HG02610 (cell line): ENCODE data around the gene ABCB7.
"Not testable (repeated sequence)": the region's sequence is repeated elsewhere in the genome, so short reads cannot be mapped to it uniquely, and the experiment has no call there.

ENCODE experiments used
- ATAC-seq: cut with Tn5 transposase; IDR thresholded peaks from one replicate; pipeline ENCODE4 v1.9.1; 2021; ENCODE audit warnings: mild to moderate bottlenecking, moderate library complexity; ENCODE audit not compliant: unreplicated experiment

ABCB7 gene

DNA sequence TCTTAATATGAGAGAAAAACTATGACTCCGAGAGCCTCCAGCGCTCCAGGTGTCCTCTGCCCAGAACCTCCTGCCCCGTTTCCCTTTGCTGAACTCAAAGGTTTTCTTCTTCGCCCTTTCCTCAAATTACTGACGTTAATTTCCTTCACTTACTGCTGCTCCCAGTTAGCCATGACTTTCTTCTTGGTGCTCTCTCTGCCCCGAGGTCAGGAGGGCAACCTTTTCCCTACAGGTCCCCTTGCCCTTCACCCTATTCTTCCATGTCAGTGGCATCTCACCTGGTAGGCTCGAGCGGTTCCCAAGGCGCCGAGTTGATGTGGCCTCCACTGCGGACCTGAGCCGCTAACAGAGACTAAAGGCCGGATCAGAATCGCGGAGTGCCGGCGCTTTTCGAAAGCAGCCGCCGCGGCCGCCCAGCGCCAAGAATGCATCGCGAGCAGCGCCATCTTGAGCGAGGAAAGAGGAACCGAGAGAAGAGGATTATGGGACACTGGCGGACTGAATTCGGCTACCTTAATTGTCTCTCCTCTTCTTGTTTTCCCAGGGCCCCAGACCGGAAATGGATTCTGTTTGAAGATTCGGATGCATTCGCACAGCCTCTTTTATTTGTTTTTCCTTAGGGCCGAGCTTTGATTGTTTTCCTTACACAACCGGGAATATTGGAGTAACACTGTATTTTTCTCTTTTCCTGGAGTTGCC is at the start of gene ABCB7:
TSS of gene ABCB7 (minus strand) at position 457 of the 699 bp plus-strand sequence. CDS start at position 446, 11 bp downstream.
- peak; percentile 91 for ATAC-seq

DNA sequence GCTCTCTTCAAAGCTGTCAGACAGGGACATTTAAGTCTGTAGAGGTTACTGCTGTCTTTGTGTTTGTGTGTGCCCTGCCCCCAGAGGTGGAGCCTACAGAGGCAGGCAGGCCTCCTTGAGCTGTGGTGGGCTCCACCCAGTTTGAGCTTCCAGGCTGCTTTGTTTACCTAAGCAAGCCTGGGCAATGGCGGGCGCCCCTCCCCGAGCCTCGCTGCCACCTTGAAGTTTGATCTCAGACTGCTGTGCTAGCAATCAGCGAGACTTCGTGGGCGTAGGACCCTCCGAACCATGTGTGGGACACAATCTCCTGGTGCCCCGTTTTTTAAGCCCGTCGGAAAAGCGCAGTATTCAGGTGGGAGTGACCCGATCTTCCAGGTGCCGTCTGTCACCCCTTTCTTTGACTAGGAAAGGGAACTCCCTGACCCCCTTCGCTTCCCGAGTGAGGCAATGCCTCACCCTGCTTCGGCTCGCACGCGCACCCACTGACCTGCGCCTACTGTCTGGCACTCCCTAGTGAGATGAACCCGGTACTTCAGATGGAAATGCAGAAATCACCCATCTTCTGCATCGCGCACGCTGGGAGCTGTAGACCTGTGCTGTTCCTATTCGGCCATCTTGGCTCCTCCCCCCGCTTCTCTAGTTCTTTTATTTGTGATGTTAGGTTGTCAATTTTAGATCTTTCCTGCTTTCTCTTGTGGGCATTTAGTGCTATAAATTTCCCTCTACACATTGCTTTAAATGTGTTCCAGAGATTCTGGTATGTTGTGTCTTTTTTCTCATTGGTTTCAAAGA is 32.5 kb upstream of the ABCB7 start:
- not testable (repeated sequence) for ATAC-seq

DNA sequence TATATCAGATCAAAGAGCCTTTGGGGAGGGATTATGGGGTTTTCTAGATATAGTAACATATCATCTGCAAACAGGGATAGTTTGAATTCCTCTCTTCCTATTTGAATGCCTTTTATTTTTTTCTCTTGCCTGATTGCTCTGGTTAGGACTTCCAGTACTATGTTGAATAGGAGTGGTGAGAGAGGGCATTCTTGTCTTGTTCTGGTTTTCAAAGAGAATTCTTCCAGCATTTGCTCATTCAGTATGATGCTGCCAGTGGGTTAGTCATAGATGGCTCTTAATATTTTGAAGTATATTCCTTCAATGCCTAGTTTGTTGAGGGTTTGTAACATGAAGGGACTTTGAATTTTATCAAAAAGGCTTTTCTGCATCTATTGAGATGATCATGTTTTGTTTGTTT is 25.6 kb upstream of the ABCB7 start:
- no peak for ATAC-seq

DNA sequence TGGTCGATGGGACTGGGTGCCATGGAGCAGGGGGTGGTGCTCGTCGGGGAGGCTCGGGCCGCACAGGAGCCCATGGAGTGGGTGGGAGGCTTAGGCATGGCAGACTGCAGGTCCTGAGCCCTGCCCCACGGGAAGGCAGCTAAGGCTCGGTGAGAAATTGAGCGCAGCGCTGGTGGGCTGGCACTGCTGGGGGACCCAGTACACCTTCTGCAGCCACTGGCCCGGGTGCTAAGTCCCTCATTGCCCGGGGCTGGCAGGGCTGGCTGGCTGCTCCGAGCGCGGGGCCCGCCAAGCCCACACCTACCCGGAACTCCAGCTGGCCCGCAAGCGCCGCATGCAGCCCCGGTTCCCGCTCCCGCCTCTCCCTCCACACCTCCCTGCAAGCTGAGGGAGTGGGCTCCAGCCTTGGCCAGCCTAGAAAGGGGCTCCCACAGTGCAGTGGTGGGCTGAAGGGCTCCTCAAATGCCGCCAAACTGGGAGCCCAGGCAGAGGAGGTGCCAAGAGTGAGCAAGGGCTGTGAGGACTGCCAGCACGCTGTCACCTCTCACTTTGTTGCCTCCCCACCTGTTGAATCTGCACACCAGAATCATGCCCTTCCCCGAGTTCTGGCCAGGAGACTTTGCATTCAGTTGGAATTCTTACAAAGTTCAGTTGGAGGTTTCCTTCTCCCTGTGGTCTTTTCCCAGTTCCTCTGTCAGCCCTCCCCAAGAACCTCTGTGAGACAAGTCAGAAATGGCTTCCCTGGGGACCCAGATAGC is 23.6 kb upstream of the ABCB7 start:
- ATAC-seq = not testable (repeated sequence)

DNA sequence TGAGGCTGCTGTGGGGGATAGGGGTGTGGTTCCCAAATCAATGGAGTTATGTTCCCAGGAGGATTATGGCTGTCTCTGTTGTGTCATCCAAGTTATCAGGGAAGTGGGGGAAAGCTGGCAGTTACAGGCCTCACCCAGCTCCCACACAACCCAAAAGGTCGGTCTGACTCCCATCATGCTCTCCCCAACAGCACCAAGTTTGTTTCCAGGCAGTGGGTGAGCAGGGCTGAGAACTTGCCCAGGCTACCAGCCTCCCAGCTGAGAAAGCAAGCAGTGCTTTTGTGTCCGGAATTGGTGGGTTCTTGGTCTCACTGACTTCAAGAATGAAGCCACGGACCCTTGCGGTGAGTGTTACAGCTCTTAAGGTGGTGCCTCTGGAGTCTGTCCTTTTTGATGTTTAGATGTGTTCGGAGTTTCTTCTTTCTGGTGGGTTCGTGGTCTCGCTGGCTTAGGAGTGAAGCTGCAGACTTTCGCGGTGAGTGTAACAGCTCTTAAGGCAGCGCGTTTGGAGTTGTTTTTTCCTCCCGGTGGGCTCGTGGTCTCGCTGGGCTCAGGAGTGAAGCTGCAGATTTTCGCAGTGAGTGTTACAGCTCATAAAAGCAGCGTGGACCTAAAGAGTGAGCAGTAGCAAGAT is 16.3 kb upstream of the ABCB7 start:
- ATAC-seq = not testable (repeated sequence)

DNA sequence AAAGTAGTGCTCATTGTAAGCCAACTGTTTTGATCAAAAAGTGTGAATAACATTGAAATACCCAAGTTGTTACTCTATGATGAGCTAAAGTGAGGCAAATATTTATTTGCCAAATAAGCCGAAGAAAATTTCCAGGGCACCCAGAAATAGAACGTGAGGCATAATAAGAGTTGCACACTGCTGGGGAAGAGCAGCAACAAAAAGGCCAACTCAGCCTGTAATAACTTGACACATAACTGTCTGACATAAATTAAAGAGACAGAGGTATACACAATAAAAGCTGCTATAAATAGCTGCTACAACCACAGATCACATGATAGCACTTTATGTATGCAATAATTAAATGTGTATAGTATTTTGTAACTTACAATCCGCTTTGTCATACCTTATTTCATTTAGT is 2.0 kb upstream of the ABCB7 start:
- no peak for ATAC-seq

DNA sequence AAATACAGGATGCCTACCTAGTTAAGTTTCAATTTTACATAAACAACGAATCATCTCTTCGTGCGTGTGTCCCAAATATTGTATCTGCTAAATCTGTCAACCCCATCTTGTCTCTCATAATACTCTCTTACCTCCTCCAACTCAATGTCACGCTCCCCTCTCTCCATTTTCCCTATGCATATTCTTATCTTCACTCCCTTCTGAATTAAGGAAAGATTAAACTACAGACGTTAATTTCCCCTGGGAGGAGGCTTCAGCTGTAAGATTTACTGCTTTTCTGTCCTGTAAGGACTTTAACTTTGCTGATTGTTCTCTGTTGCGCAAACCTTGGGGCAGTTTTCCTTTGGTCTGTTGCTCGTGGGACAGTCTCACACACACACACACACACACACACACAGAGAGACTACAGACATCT is 455 bp upstream of the ABCB7 start:
- peak; percentile 25 for ATAC-seq

DNA sequence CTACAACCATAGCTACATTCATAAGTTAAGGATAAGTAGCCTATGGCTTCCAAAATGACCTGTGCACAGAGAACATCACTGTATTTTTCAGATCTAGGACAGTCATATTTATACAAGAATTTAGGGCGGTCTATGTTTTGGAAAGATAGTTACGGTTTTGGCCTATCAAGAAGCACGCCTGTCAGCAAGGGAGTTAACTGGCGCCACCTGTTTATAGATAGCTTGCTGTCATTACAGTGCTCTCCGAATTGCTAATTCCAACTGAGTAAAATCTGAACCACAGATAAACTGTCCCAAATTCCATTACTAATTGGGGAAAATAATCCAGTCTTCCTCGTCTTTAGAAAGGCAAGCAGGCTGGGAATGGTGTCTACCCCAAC is 646 bp downstream of the ABCB7 start:
- peak; percentile 62 for ATAC-seq

DNA sequence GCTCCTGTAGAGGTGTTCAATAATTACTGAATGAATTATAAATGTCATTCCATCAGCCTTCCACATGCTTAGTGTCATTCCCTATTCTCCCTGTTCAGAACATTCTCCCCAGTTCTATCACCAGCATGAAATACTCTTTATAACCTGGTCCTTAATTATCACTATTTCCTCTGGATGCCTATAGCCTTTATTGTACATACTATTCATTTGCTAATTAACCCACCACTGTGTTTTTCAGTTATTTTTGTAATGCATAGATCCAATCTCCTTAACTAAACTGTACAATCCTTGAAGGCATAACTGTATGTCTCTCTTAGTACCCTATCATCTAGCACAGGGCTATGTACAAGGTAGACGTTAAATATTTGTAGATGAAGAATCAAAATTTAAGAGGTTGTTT is 1.2 kb downstream of the ABCB7 start:
- ATAC-seq = no peak

DNA sequence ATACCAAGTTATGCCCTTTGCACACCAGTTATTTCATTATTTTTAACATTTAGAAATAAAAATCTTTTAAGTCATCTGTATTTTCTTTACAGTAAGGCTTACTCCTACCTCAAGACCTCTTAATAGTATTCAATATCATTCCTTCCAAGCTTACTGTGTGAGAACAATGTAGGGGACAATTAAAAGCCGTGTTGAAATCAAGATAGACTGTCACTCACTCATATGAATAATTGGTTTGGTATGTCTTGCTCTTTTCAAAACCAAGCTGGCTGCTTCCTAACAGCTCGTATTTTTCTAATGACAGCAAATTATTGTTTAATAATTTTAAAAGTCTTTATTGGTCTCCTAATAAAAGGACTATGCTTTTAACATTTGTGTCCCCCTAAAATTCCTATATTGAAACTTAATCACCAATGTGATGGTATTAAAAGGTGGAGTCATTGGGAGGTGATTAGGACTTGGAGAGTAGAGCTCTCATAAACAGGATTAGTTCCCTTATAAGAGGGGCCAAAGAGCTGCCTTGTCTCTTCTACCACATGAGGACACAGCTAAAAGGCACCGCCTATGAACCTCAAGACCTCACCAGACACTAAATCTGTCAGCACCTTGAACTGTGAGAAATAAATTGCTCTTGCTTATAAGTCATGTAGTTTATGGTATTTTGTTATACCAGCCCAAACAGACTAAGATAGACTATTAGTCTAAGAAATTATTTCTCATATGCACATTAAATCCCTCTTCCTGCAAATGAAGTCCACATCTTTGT is 4.1 kb downstream of the ABCB7 start:
- no peak for ATAC-seq

DNA sequence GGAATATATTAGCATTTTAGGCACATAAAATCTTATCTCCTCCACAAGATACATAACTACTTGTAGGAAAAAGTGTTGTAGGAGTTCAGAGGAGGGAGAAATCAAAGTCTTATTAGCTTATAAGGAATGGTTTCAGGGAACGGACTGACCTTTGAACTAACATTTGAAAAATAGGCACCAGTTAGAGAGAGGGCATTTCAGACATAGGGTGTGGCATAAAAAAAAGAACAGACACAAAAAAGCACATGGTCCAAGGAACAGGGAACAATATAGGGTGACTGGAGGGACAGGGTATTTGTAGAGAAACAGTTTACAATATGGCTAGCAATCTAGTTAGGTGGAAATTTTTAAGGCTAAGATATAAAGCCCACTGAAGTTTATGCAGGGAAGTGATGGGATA is 6.4 kb downstream of the ABCB7 start:
- ATAC-seq = no peak

DNA sequence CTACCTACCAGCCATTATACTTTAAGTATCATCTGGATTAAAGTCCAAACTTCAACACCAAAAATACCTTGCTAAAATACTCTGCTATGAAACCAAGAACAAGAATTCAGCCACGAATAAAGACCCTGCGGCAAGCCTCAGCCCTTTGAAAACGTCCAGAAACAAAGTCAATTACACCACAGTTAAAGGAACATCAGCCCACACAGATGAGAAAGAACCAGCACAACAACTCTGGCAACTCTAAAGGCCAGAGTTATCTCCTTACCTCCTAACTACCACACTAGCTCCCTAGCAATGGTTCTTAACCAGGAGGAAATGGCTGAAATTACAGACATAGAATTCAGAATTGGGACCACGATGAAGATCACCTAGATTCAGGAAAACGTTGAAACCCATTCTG is 23.4 kb downstream of the ABCB7 start:
- ATAC-seq = no peak

DNA sequence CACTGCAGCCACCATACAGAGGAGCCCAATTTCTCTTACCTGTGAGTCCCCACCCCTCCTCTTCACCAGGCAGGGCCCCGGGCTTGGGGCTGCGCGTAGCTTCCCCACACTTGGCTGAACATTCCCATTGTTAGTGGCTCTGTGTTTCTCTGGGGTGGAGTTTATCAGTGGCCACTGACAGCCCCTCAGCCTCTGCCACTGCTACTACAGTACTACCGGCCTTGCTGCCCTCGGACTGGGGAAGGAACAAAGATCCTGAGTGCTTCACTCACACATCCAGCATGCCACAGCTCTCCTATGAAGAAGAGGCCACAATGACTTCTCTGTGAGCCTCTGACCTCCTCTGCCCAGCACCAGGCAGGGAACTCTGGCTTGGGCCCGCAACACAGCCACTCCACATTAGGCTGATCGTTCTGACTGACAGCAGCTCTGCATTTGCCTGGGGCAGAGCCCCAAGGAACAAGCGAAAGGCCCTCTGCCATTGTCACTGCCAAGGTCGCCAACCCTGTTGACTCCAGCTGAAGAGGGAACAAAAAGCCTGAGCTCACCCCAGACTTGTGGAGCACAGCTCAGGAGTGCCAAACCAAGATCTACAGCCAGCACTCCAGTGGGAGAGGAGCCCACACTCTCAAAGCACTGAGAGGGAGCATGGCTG is 24.0 kb downstream of the ABCB7 start:
- ATAC-seq = no peak

DNA sequence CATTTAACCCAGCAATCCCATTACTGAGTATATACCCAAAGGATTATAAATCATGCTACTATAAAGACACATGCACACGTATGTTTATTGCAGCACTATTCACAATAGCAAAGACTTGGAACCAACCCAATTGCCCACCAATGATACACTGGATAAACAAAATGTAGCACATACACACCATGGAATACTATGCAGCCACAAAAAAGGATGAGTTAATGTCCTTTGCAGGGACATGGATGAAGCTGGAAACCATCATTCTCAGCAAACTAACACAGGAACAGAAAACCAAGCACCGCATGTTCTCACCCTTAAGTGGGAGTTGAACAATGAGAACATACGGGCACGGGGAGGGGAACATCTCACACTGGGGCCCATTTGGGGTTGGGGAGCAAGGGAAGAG is 27.0 kb downstream of the ABCB7 start:
- not testable (repeated sequence) for ATAC-seq

DNA sequence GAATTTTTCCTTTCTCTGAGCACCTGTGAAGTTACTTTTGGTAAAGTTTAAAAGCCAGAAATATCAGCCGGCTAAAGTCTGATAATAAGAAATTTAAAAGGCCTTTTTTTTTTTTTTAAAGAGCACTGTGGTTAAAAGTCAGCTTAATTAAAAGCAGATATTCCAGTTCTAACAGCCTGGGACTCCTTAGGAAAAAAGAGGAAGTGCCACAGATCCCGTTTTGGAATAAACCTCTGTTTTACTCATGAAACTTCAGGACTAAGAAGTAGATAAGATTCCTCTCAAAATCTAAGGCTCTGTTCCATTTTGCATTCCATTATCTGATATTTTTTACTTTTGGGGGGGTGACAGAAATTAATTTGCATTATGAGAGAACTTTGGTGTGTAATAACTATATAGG is 37.8 kb downstream of the ABCB7 start:
- no peak for ATAC-seq

DNA sequence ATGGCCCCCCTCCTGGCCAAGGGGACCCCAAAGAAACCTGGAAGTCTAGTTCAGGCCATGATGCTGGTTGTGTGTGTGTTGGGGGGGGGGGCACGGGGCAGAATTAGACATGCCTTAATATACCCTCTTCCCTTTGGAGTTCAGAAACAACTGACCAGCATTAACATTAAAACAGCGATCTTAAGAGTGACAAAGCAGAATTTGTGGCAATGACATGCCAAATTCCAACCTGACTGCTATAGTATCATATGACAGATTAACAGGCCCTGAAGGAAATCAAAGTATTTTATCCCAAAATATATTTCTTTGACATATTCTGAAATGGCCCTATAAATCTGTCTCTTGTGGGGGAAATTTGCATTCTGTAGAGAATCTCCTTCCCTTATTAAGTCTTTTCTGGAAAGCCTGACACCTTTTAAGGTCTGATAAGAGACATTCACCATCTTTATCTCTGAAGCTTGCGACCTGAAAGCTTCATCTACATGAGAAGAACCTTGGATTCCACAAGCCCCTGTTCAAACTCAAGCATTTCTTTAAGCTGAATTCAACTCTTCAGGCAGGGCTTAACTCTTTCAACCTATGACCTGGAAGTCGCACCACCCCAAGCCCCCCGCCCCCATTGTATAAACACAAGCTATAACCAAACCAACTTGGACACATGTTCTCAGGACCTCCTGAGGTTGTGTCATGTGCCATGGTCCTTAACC is 40.2 kb downstream of the ABCB7 start:
- no peak for ATAC-seq

DNA sequence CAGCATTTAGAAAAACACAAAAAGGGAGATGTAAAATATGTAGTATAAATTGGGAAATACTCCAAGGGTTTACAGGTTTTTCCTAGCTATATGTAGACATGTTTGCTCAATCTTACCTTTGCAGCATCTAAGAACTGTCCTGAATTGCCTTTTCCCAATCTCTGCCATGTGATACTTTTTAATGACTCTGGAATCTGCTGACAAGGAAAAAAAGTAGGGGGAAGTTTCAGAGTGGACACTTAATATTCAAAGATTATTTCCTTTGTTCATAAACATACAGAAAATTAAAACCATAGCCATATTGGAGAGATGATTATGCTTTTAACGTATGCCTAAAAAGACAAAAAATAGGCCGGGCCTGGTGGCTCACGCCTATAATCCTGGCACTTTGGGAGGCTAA is 41.4 kb downstream of the ABCB7 start:
- ATAC-seq = no peak

DNA sequence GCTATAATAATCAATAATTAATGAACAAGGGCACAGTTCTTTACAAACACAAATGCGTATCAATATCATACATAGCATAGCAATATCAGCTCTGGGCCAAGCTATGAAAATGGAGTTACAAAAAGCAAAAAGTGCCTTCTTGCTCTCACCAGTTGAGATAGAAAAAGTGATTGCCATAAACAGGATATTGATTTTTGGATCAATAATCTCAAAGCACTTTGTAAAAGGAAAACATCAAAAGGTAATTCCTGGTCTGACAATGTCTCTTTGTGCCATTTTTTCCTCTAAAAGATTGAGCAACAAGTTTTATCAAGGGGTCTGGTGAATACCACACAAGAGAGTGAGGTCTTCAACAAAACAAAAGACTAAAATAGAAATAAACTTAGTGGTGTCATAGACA is 42.4 kb downstream of the ABCB7 start:
- no peak for ATAC-seq

DNA sequence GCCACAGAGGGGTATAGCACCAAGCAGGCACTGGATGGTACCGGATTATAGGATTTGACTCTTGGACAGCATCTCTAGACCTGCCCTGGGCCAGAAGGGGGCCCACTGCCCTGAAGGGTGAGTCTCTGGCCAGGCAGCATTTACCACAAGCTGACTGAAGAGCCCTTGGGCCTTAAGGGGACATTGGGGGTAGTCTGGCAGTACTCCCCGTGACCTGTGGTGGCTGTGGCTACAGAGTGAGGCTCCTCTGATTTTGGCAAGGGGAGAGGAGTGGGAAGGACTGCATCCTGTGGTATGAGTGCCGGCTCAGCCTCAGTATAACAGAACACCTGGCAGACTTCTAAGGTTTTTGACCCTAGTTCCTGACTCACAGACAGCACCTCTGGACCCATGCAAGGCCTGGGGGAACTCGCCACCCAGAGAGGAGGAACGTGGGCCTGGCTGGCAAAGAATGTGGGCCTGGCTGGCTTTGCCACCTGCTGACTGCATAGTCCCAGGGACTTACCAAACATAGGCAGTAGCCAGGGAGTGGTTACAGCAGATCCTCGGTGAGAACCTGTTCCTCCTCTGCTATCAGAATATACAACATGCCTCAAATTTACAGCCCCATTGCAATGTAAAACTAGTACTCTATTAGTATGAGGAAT is 48.1 kb downstream of the ABCB7 start:
- ATAC-seq = no peak
